Measurements from ENCODE around the gene CFB.

DNA sequence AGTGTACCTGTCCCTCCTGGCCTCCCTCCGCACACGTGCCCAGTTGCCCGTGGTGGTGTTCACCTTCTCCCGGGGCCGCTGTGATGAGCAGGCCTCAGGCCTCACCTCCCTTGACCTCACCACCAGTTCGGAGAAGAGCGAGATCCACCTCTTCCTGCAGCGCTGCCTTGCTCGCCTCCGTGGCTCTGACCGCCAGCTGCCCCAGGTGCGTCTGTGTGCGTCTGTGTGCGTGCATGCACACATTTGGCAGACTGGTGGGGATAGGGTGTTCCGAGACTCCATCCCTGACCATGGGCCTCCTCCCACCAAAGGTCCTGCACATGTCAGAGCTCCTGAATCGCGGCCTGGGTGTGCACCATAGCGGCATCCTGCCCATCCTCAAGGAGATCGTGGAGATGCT is 18.0 kb downstream of the CFB start:
- TF ChIP-seq CTCF (IDR thresholded peaks at IDR 0.05), result no peak
- TF ChIP-seq ZFX (IDR thresholded peaks at IDR 0.05; ENCODE audit: borderline replicate concordance), result no peak

Data from 22Rv1 (cell line).